ENCODE data around the gene LRRC3C. TPM values are rescaled to one million over a fixed set of nuclear protein-coding genes. Genes with fewer than 3 reads are reported as not detected.

The LRRC3C gene
- total and polyA plus RNA-seq, 4 donors, result not detected

GRCh38 chr17:39935909-39936308 is 8.4 kb downstream of the LRRC3C start:
- peaks cover 0 to 10% (median 0%) of the 10 kb centered on the region in 5 donors for H3K4me1 ChIP-seq (ENCODE audit: control insufficient read depth in 5 of 5, insufficient read depth in 5 of 5, low read length in 5 of 5)
- WGBS, 2 donors, result 77 to 79% methylated on average over 3 of the region's 3 CpGs
- H3K4me3 ChIP-seq, result no peak overlapping the region
- no peak for TF ChIP-seq CTCF (IDR thresholded peaks at IDR 0.05; ENCODE audit: control extremely low read depth, extremely low read depth)
- H3K9ac ChIP-seq (ENCODE audit: insufficient read depth in 1 of 2, low read length in 2 of 2), result no peak overlapping the region
- H3K9me3 ChIP-seq (ENCODE audit: control insufficient read depth in 4 of 4, insufficient read depth in 3 of 4, low read length in 3 of 4), result no peaks in the 10 kb centered on the region
- ATAC-seq (ENCODE audit: insufficient read depth, low FRiP score) (no peak), DNase-seq (no peak)
- H3K27ac ChIP-seq (ENCODE audit: low read depth in 1 of 2, low read length in 1 of 2), result no peak overlapping the region
- no peaks in the 10 kb centered on the region for H3K36me3 ChIP-seq (ENCODE audit: control insufficient read depth in 4 of 4, insufficient read depth in 4 of 4, low read length in 4 of 4)
- H3K27me3 ChIP-seq (ENCODE audit: control insufficient read depth in 3 of 3, insufficient read depth in 3 of 3, low read length in 2 of 3), result no peaks in the 10 kb centered on the region

- H3K36me3 ChIP-seq (ENCODE audit: control insufficient read depth in 4 of 4, insufficient read depth in 4 of 4, low read length in 4 of 4), result no peaks in the 10 kb centered on the region
- ATAC-seq (ENCODE audit: insufficient read depth, low FRiP score) (no peak), DNase-seq (no peak)
- H3K27me3 ChIP-seq (ENCODE audit: control insufficient read depth in 3 of 3, insufficient read depth in 3 of 3, low read length in 2 of 3), result no peaks in the 10 kb centered on the region
- H3K27ac ChIP-seq (ENCODE audit: low read depth in 1 of 2, low read length in 1 of 2), result no peak overlapping the region
- H3K9me3 ChIP-seq (ENCODE audit: control insufficient read depth in 4 of 4, insufficient read depth in 3 of 4, low read length in 3 of 4), result no peaks in the 10 kb centered on the region
- no peak for TF ChIP-seq CTCF (IDR thresholded peaks at IDR 0.05; ENCODE audit: control extremely low read depth, extremely low read depth)
- 94 to 98% methylated on average over 3 of the region's 3 CpGs for WGBS, 2 donors
- H3K9ac ChIP-seq (ENCODE audit: insufficient read depth in 1 of 2, low read length in 2 of 2), result no peak overlapping the region
- H3K4me3 ChIP-seq, result no peak overlapping the region
- peaks cover 0 to 10% (median 0%) of the 10 kb centered on the region in 5 donors for H3K4me1 ChIP-seq (ENCODE audit: control insufficient read depth in 5 of 5, insufficient read depth in 5 of 5, low read length in 5 of 5)
These were observed 9.9 kb downstream of the LRRC3C start for GRCh38 chr17:39937447-39937846.

GRCh38 chr17:39938140-39938869 is 10.8 kb downstream of the LRRC3C start:
- peaks cover 0 to 10% (median 0%) of the 10 kb centered on the region in 5 donors for H3K4me1 ChIP-seq (ENCODE audit: control insufficient read depth in 5 of 5, insufficient read depth in 5 of 5, low read length in 5 of 5)
- DNase-seq, result no peak
- H3K9ac ChIP-seq (ENCODE audit: insufficient read depth in 1 of 2, low read length in 2 of 2), result no peak overlapping the region
- TF ChIP-seq CTCF (IDR thresholded peaks at IDR 0.05; ENCODE audit: control extremely low read depth, extremely low read depth), result no peak
- WGBS, 2 donors, result 78 to 85% methylated on average over 8 of the region's 8 CpGs
- no peak overlapping the region for H3K27ac ChIP-seq (ENCODE audit: low read depth in 1 of 2, low read length in 1 of 2)
- H3K4me3 ChIP-seq, result no peak overlapping the region
- H3K36me3 ChIP-seq (ENCODE audit: control insufficient read depth in 4 of 4, insufficient read depth in 4 of 4, low read length in 4 of 4), result no peaks in the 10 kb centered on the region
- no peak for ATAC-seq (ENCODE audit: insufficient read depth, low FRiP score)
- no peaks in the 10 kb centered on the region for H3K9me3 ChIP-seq (ENCODE audit: control insufficient read depth in 4 of 4, insufficient read depth in 3 of 4, low read length in 3 of 4)
- H3K27me3 ChIP-seq (ENCODE audit: control insufficient read depth in 3 of 3, insufficient read depth in 3 of 3, low read length in 2 of 3), result no peaks in the 10 kb centered on the region

Data from lung (tissue), 12 donors.